Ishikawa (cell line): ENCODE data around the gene BRI3.

Experiments
- CEBPB ChIP-seq: IDR thresholded peaks from 2 replicates; pipeline ENCODE4 v1.6.1; 2012
- CREB1 ChIP-seq: IDR thresholded peaks from 2 replicates; pipeline ENCODE4 v1.6.1; 2012; ENCODE audit warnings: low read depth
- EGR1 ChIP-seq: IDR thresholded peaks from 2 replicates; pipeline ENCODE4 v1.6.1; 2012
- EP300 ChIP-seq: IDR thresholded peaks from 2 replicates; pipeline ENCODE4 v1.6.1; 2012; ENCODE audit warnings: borderline replicate concordance
- FOXM1 ChIP-seq: IDR thresholded peaks from 2 replicates; pipeline ENCODE4 v1.6.1; 2012; ENCODE audit warnings: low read depth, borderline replicate concordance
- MAX ChIP-seq: IDR thresholded peaks from 2 replicates; pipeline ENCODE4 v1.6.1; 2012
- NFIC ChIP-seq: IDR thresholded peaks from 2 replicates; pipeline ENCODE4 v1.6.1; 2012
- RAD21 ChIP-seq: IDR thresholded peaks from 2 replicates; pipeline ENCODE4 v1.6.1; 2012; ENCODE audit warnings: low read depth
- REST ChIP-seq: IDR thresholded peaks from 2 replicates; pipeline ENCODE4 v1.6.1; 2012; ENCODE audit warnings: low read depth, mild to moderate bottlenecking
- TAF1 ChIP-seq: IDR thresholded peaks from 2 replicates; pipeline ENCODE4 v1.6.1; 2012; ENCODE audit warnings: low read depth, mild to moderate bottlenecking
- TCF12 ChIP-seq: IDR thresholded peaks from 2 replicates; pipeline ENCODE4 v1.6.1; 2012; ENCODE audit warnings: low read depth
- TEAD4 ChIP-seq: IDR thresholded peaks from 2 replicates; pipeline ENCODE4 v1.6.1; 2012
- USF1 ChIP-seq: IDR thresholded peaks from 2 replicates; pipeline ENCODE4 v1.6.1; 2012
- YY1 ChIP-seq: IDR thresholded peaks from 2 replicates; pipeline ENCODE4 v1.6.1; 2012; ENCODE audit warnings: low read depth
- ZBTB7A ChIP-seq: IDR thresholded peaks from 2 replicates; pipeline ENCODE4 v1.6.1; 2012; ENCODE audit warnings: low read depth

BRI3 gene

GRCh38 chr7:98240961-98241673 is 40.4 kb upstream of the BRI3 start:
- TF ChIP-seq RAD21, result peak; percentile 78
- no peak for TF ChIP-seq TCF12
- no peak for TF ChIP-seq CREB1
- TF ChIP-seq EGR1, result no peak

GRCh38 chr7:98241674-98242241 is 39.7 kb upstream of the BRI3 start:
- TF ChIP-seq ZBTB7A, result no peak

- TF ChIP-seq YY1 (no peak), MAX (no peak), CREB1 (no peak), TEAD4 (no peak), ZBTB7A (no peak), TCF12 (no peak), EGR1 (no peak), TAF1 (no peak)
Measured at GRCh38 chr7:98242342-98242741, 39.1 kb upstream of the BRI3 start.

- no peak for TF ChIP-seq EGR1
- no peak for TF ChIP-seq CEBPB
- TF ChIP-seq EP300, result no peak
- TF ChIP-seq REST, result no peak
- TF ChIP-seq TEAD4, result no peak
- TF ChIP-seq TCF12, result no peak
- no peak for TF ChIP-seq MAX
Measured at GRCh38 chr7:98242934-98243333, 38.6 kb upstream of the BRI3 start.

- TF ChIP-seq TEAD4 (no peak), MAX (no peak)
Measured at GRCh38 chr7:98244871-98245270, 36.6 kb upstream of the BRI3 start.

GRCh38 chr7:98248156-98248555 is 33.3 kb upstream of the BRI3 start:
- TF ChIP-seq NFIC (no peak), TCF12 (no peak), CEBPB (no peak), MAX (no peak), TAF1 (no peak), EP300 (no peak), YY1 (no peak), CREB1 (no peak), REST (no peak), EGR1 (no peak), FOXM1 (no peak), USF1 (no peak), RAD21 (no peak), ZBTB7A (no peak)

GRCh38 chr7:98249106-98249505 is 32.4 kb upstream of the BRI3 start:
- TF ChIP-seq CEBPB (no peak), TCF12 (no peak)
